ENCODE data around the gene ABCC10.

DNA sequence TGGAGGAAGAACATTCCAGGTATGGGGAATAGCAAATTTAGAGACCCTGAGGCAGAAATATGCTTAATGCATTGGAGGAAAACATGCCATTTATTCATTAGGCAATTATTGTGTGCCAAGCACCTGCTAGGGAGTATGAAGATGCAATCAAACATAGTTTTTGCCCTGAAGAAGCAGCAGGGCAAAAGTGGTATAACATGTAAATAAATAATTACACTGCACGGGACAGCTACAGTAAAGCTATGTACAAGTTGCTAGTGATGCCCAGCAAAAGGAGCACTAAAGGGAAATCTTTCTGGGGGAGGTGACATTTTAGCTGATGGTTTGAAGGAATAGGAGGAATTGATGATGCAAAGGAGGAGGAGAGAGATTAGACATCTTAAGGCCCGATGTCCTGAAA, 49.4 kb downstream of the ABCC10 start:
- TF ChIP-seq EP300 (IDR thresholded peaks at IDR 0.05) (no peak), SREBF2 (IDR thresholded peaks at IDR 0.05) (no peak), RAD21 (conservative IDR thresholded peaks at IDR 0.05 in 1 of 2, IDR thresholded peaks at IDR 0.05 in 1 of 2) (no peak), TP53 (CRISPR knock-in tag; IDR thresholded peaks at IDR 0.05) (no peak), PHF8 (IDR thresholded peaks at IDR 0.05; ENCODE audit: borderline replicate concordance, low read depth) (no peak), SMC3 (IDR thresholded peaks at IDR 0.05) (no peak), MYC (IDR thresholded peaks at IDR 0.05; ENCODE audit: borderline replicate concordance, low read length) (no peak)
- TF ChIP-seq, protein P1, sequence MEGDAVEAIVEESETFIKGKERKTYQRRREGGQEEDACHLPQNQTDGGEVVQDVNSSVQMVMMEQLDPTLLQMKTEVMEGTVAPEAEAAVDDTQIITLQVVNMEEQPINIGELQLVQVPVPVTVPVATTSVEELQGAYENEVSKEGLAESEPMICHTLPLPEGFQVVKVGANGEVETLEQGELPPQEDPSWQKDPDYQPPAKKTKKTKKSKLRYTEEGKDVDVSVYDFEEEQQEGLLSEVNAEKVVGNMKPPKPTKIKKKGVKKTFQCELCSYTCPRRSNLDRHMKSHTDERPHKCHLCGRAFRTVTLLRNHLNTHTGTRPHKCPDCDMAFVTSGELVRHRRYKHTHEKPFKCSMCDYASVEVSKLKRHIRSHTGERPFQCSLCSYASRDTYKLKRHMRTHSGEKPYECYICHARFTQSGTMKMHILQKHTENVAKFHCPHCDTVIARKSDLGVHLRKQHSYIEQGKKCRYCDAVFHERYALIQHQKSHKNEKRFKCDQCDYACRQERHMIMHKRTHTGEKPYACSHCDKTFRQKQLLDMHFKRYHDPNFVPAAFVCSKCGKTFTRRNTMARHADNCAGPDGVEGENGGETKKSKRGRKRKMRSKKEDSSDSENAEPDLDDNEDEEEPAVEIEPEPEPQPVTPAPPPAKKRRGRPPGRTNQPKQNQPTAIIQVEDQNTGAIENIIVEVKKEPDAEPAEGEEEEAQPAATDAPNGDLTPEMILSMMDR (IDR thresholded peaks at IDR 0.05) = no peak
